Neutrophil (primary cell): Measurements from ENCODE around the gene MCF2L.

Source experiments
- H3K27ac ChIP-seq: fragments of 200-600 bp; sonication (generic); 2 replicates; pipeline ENCODE4 v1.5.1; 2016; ENCODE audit warnings: mild to moderate bottlenecking, moderate library complexity
- H3K27me3 ChIP-seq: fragments of 200-600 bp; sonication (generic); 2 replicates; pipeline ENCODE4 v1.6.0; 2016; ENCODE audit warnings: mild to moderate bottlenecking
- H3K36me3 ChIP-seq: fragments of 200-600 bp; sonication (generic); 2 replicates; pipeline ENCODE4 v1.5.1; 2017
- H3K4me1 ChIP-seq, 2 experiments: fragments of 200-600 bp in 1 of 2; sonication (generic) in 1 of 2; 1 replicate in 1 of 2; 2 replicates in 1 of 2; pipeline versions ENCODE4 v1.5.1 to v1.6.1; 2013 to 2016; ENCODE audit warnings: low read depth in 1 of 2, low read length in 1 of 2, mild to moderate bottlenecking in 1 of 2, moderate library complexity in 1 of 2; ENCODE audit not compliant: control insufficient read depth in 1 of 2, insufficient read depth in 1 of 2
- H3K4me3 ChIP-seq, 2 experiments: fragments of 200-600 bp in 1 of 2; sonication (generic) in 1 of 2; 1 replicate in 1 of 2; 2 replicates in 1 of 2; pipeline ENCODE4 v1.5.1; 2013 to 2016; ENCODE audit warnings: low read depth in 1 of 2, low read length in 1 of 2, mild to moderate bottlenecking in 1 of 2, moderate library complexity in 1 of 2
- H3K9me3 ChIP-seq: fragments of 200-600 bp; sonication (generic); 2 replicates; pipeline ENCODE4 v1.5.1; 2016
- CTCF ChIP-seq: fragments of 200-600 bp; sonication (generic); IDR thresholded peaks from 2 replicates; pipeline ENCODE4 v1.5.1; 2016; ENCODE audit warnings: antibody characterized with exemption

Gene MCF2L

GRCh38 chr13:113044391-113045114, 75.5 kb downstream of the MCF2L start:
- H3K27ac ChIP-seq = no peak overlapping the region
- H3K27me3 ChIP-seq = peaks cover 5% of the 10 kb centered on the region
- no peaks in the 10 kb centered on the region for H3K36me3 ChIP-seq
- H3K4me1 ChIP-seq = no peaks in the 10 kb centered on the region
- H3K4me3 ChIP-seq = no peak overlapping the region
- no peaks in the 10 kb centered on the region for H3K9me3 ChIP-seq
- no peak for TF ChIP-seq CTCF

- H3K4me3 ChIP-seq = no peak overlapping the region
- no peaks in the 10 kb centered on the region for H3K4me1 ChIP-seq
- no peaks in the 10 kb centered on the region for H3K9me3 ChIP-seq
- no peak overlapping the region for H3K27ac ChIP-seq
- H3K36me3 ChIP-seq = no peaks in the 10 kb centered on the region
- TF ChIP-seq CTCF = no peak
- no peaks in the 10 kb centered on the region for H3K27me3 ChIP-seq
These were observed 76.5 kb downstream of the MCF2L start for GRCh38 chr13:113045251-113046127.

- no peak for TF ChIP-seq CTCF
- H3K9me3 ChIP-seq = no peaks in the 10 kb centered on the region
- no peaks in the 10 kb centered on the region for H3K4me1 ChIP-seq
- no peaks in the 10 kb centered on the region for H3K36me3 ChIP-seq
- no peaks in the 10 kb centered on the region for H3K27me3 ChIP-seq
- H3K4me3 ChIP-seq = no peak overlapping the region
- no peak overlapping the region for H3K27ac ChIP-seq
These were observed 77.3 kb downstream of the MCF2L start for GRCh38 chr13:113046128-113046882.

GRCh38 chr13:113046883-113047244, 77.8 kb downstream of the MCF2L start:
- H3K4me1 ChIP-seq = no peaks in the 10 kb centered on the region

More at GRCh38 chr13:113046883-113047244, 77.8 kb downstream of the MCF2L start:
- no peaks in the 10 kb centered on the region for H3K27me3 ChIP-seq
- no peak overlapping the region for H3K4me3 ChIP-seq
- no peaks in the 10 kb centered on the region for H3K9me3 ChIP-seq
- no peak for TF ChIP-seq CTCF
- no peaks in the 10 kb centered on the region for H3K36me3 ChIP-seq
- no peak overlapping the region for H3K27ac ChIP-seq
